OCI-LY1 (cell line): Measurements from ENCODE around the gene RHPN2.

Experiments
- CTCF ChIP-seq: fragments of 200-600 bp; sonication (generic), shearing (Covaris generic); IDR thresholded peaks from 2 replicates; pipeline ENCODE4 v1.5.1; 2017; ENCODE audit warnings: mild to moderate bottlenecking, antibody characterized with exemption, low read length, moderate library complexity, mixed read lengths
- EZH2 ChIP-seq: fragments of 200-600 bp; sonication (generic), shearing (Covaris generic); IDR thresholded peaks from 2 replicates; pipeline ENCODE4 v1.8.0; 2017; ENCODE audit warnings: borderline replicate concordance, mixed run types, mild to moderate bottlenecking, antibody characterized with exemption, low read length, moderate library complexity, mixed read lengths

GRCh38 chr19:33096005-33096404 is 31.3 kb upstream of the RHPN2 start:
- TF ChIP-seq CTCF: no peak
- TF ChIP-seq EZH2: no peak
